Measurements from ENCODE around the gene SORBS2.

GRCh38 chr4:185540487-185541120, 271.4 kb downstream of the SORBS2 start:
- TF ChIP-seq CTCF (conservative IDR thresholded peaks at IDR 0.05; ENCODE audit: low read depth, low read length): no peak
- TF ChIP-seq MAZ (IDR thresholded peaks at IDR 0.05; ENCODE audit: borderline replicate concordance, low read depth, low read length): no peak
- no peak for TF ChIP-seq POLR2A (IDR thresholded peaks at IDR 0.05; ENCODE audit: low read depth, low read length)
- TF ChIP-seq CEBPB (IDR thresholded peaks at IDR 0.05; ENCODE audit: low read depth, low read length): no peak
- TF ChIP-seq RFX5 (IDR thresholded peaks at IDR 0.05; ENCODE audit: low read depth, low read length): no peak
- TF ChIP-seq RAD21 (IDR thresholded peaks at IDR 0.05; ENCODE audit: low read length): no peak
- TF ChIP-seq MAFK (IDR thresholded peaks at IDR 0.05; ENCODE audit: low read depth, low read length): no peak
- TF ChIP-seq USF2 (IDR thresholded peaks at IDR 0.05; ENCODE audit: low read depth, low read length): no peak
- TF ChIP-seq RCOR1 (IDR thresholded peaks at IDR 0.05; ENCODE audit: insufficient replicate concordance, low read length): no peak
- TF ChIP-seq FOS (IDR thresholded peaks at IDR 0.05; ENCODE audit: low read depth, low read length): no peak

Data from IMR-90 (cell line).